Left ventricle myocardium inferior (tissue), 1 donor: ENCODE results near the gene PACSIN1. TPM values are rescaled to one million over a fixed set of nuclear protein-coding genes. Genes with fewer than 3 reads are reported as not detected.

Source experiments
- DNase-seq: peaks from one replicate; pipeline ENCODE4 v3.0.0-alpha.2; 2020
- H3K27ac ChIP-seq: fragments of 200-600 bp; replicated peaks from 2 replicates; pipeline ENCODE4 v1.8.0; 2021
- H3K27me3 ChIP-seq: fragments of 200-600 bp; 2 replicates; pipeline ENCODE4 v1.8.0; 2021; ENCODE audit warnings: low read depth
- H3K36me3 ChIP-seq: fragments of 200-600 bp; 2 replicates; pipeline ENCODE4 v1.8.0; 2021
- H3K4me1 ChIP-seq: fragments of 200-600 bp; 2 replicates; pipeline ENCODE4 v1.8.0; 2021
- H3K4me3 ChIP-seq: fragments of 200-600 bp; 2 replicates; pipeline ENCODE4 v1.8.0; 2021; ENCODE audit warnings: mild to moderate bottlenecking, moderate library complexity
- H3K9me3 ChIP-seq: fragments of 200-600 bp; replicated peaks from 2 replicates; pipeline ENCODE4 v1.8.0; 2021
- CTCF ChIP-seq: fragments of 200-600 bp; IDR thresholded peaks from 2 replicates; pipeline ENCODE4 v1.8.0; 2021; ENCODE audit warnings: antibody characterized with exemption, mild to moderate bottlenecking, borderline replicate concordance
- intact Hi-C: fragments of 100-400 bp; cut with micrococcal nuclease; formaldehyde crosslinking; loops from one replicate; pipeline ENCODE4 v1.11.0; 2022
- total RNA-seq: library from RNA; stranded (reverse); fragmentation: NEBNext Ultra II Directional; extraction: Animal tissue kit (Norgen Biotek cat#: 25700); gene quantifications from one replicate; pipeline ENCODE4 v1.2.1, GENCODE V29; 2021
- donor health status: DM: no; HTN: yes; CAD: no; lungs with severe emphysema.

PACSIN1 gene
- total RNA-seq, 1 donor from 2014 or later, result 15.2 TPM

DNA sequence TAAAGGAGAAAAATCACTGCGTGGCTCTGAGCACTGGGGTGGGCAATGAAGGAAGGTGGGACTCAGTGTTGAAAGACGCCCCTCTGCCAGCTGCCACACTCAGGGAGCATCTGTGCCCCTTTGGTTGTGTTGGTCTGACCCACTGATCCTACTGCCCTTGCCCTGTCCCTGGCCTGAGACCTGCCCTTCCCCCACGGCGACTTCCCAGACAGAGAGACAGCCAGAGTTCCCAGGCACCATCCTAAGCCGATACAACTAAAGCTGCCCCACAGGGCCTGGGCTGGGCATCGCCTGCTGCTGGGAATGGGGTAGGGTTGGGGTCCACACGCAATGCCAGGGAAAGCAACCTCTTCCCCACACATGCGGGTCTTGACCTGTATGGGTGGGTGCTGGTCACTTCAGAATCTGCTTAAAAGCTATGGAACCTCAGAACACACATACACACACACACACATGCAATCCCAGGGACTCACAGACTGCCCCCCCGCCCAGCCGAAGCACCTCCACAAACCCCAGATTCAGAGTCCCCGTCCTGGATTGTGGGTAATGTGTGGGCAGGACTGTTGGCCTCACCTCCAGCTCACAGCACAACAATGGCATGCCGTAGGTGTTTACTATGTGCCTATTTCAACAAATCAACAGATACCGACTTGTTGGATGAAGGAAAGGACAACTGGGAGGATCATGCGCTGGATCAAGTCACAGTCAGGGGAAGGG, 101.1 kb downstream of the PACSIN1 start:
- no peak for TF ChIP-seq CTCF
- Histone ChIP-seq H3K4me3 (no peak overlapping the region), H3K36me3 (no peaks in the 10 kb centered on the region), H3K27ac (no peak overlapping the region), H3K9me3 (no peaks in the 10 kb centered on the region), H3K27me3 (peaks cover 74% of the 10 kb centered on the region), H3K4me1 (no peaks in the 10 kb centered on the region)
- intact Hi-C loops, result no loop called here
- DNase-seq, result no peak

- Histone ChIP-seq H3K27me3 (peaks cover 64% of the 10 kb centered on the region), H3K9me3 (no peaks in the 10 kb centered on the region), H3K27ac (no peak overlapping the region), H3K36me3 (no peaks in the 10 kb centered on the region), H3K4me1 (no peaks in the 10 kb centered on the region), H3K4me3 (no peak overlapping the region)
- DNase-seq, result no peak
- intact Hi-C loops, result no loop called here
- no peak for TF ChIP-seq CTCF
These were observed 102.7 kb downstream of the PACSIN1 start for GRCh38 chr6:34568341-34569201.

DNA sequence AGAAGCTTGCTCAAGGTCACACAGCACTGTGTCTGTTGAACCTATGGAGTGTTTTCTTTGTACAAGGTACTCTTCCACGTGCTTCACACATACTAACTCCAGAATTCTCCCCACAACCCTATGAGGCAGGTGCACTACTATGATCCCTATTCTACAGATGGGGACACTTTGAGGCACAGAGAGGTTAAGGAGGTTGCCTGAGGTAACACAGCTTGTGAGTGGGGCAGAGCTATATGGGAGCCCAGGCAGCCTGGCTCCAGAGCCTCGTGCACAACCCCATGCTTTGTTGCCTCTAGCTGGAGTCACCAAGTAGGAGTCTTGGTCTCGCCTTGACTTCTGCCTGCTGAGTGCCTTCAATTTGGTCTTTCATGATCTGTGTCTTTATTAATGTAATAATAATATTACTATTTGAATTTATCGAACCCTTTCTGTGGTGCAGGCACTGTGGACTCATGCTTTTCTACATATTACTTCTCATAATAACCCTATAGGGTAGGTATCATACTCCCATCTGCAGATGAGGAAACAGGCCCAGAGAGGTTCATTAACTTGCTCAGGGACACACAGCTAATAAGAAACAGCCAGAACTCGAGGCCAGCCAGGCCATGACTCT, 103.6 kb downstream of the PACSIN1 start:
- H3K27ac ChIP-seq, result no peak overlapping the region
- H3K9me3 ChIP-seq, result no peaks in the 10 kb centered on the region
- intact Hi-C loops, result no loop called here
- DNase-seq, result no peak
- peaks cover 56% of the 10 kb centered on the region for H3K27me3 ChIP-seq
- no peak overlapping the region for H3K4me3 ChIP-seq
- H3K4me1 ChIP-seq, result no peaks in the 10 kb centered on the region
- H3K36me3 ChIP-seq, result no peaks in the 10 kb centered on the region
- TF ChIP-seq CTCF, result no peak

DNA sequence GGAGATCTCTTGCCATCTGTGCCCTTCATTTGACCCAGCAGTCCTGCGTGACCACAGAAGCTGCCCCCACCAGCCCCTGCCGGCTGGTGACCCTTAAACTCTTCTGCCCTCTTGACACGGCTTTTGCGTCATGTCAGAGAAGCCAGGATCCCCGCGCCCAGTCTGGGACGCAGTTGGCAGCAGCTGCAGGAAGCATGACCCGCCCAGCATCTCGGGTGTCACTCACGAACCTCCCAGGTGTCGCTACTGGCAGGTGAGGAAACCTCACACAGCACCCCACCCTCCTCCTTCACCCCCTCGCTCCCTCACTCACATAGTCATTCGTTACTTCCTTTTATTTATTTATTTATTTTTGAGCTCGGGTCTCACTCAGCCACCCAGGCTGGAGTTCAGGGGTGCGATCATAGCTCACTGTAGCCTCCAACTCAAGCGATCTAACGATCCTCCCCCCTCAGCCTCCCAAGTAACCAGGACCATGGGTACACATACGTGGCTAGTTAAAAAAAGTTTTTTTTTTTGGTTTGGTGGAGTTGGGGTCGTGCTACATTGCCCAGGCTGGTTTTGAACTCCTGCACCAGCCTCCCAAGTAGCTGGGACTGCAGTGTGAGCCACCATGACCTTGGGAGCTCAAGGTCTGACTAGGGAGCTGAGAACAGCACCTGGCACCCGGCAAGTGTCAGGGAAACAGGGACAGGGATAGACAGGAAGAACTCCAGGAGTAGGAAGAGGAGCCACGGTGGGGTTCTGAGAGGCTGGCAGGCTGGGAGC, 104.4 kb downstream of the PACSIN1 start:
- intact Hi-C loops, result no loop called here
- Histone ChIP-seq H3K27me3 (peaks cover 49% of the 10 kb centered on the region), H3K27ac (no peak overlapping the region), H3K4me1 (no peaks in the 10 kb centered on the region), H3K4me3 (no peak overlapping the region), H3K36me3 (no peaks in the 10 kb centered on the region), H3K9me3 (no peaks in the 10 kb centered on the region)
- DNase-seq, result no peak
- TF ChIP-seq CTCF, result no peak

- no peak overlapping the region for H3K27ac ChIP-seq
- no peaks in the 10 kb centered on the region for H3K36me3 ChIP-seq
- intact Hi-C loops, result no loop called here
- no peaks in the 10 kb centered on the region for H3K9me3 ChIP-seq
- peaks cover 41% of the 10 kb centered on the region for H3K27me3 ChIP-seq
- no peaks in the 10 kb centered on the region for H3K4me1 ChIP-seq
- no peak overlapping the region for H3K4me3 ChIP-seq
- no peak for TF ChIP-seq CTCF
- DNase-seq, result peak; percentile 39
These were observed 105.5 kb downstream of the PACSIN1 start for GRCh38 chr6:34571388-34571787.
